Tibial nerve (tissue), 4 donors: ENCODE data around the gene HMCN2. TPM values are rescaled to one million over a fixed set of nuclear protein-coding genes. Genes with fewer than 3 reads are reported as not detected.

Source experiments
- DNase-seq, 2 donors: peaks; one replicate each; pipeline ENCODE4 v3.0.0-alpha.2; 2019; ENCODE audit warnings: low spot score in 2 of 2
- H3K27ac ChIP-seq, 4 donors: fragments of 200-600 bp; sonication (generic) in 3 of 4; one replicate each; pipeline ENCODE4 v1.5.1; 2017 to 2019; ENCODE audit warnings: mild to moderate bottlenecking in 1 of 4
- H3K27me3 ChIP-seq, 2 donors: fragments of 200-600 bp; sonication (generic) in 1 of 2; one replicate each; pipeline versions ENCODE4 v1.5.1 to v1.6.0; 2017 to 2019
- H3K36me3 ChIP-seq, 3 donors: fragments of 200-600 bp; sonication (generic); one replicate each; pipeline ENCODE4 v1.5.1; 2018 to 2019
- H3K4me1 ChIP-seq, 4 donors: fragments of 200-600 bp; sonication (generic) in 3 of 4; one replicate each; pipeline ENCODE4 v1.5.1; 2017 to 2019
- H3K4me3 ChIP-seq, 4 donors: fragments of 200-600 bp; sonication (generic) in 3 of 4; one replicate each; pipeline ENCODE4 v1.5.1; 2017 to 2019; ENCODE audit warnings: mild to moderate bottlenecking in 1 of 4, moderate library complexity in 1 of 4
- H3K9me3 ChIP-seq, 4 donors: fragments of 200-600 bp; sonication (generic) in 3 of 4; one replicate each; pipeline ENCODE4 v1.5.1; 2017 to 2019
- EP300 ChIP-seq, 2 donors: sonication (generic); formaldehyde crosslinking; IDR thresholded peaks; one replicate each; pipeline ENCODE4 v1.6.1; 2017; ENCODE audit warnings: antibody characterized with exemption in 2 of 2, mild to moderate bottlenecking in 1 of 2
- POLR2A ChIP-seq, 2 donors: fragments of 450-650 bp; IDR thresholded peaks; one replicate each; pipeline ENCODE4 v1.6.1; 2017; ENCODE audit warnings: antibody characterized with exemption in 2 of 2, mild to moderate bottlenecking in 2 of 2, moderate library complexity in 2 of 2
- WGBS, 2 donors: methylation state at CpG; one replicate each; pipeline ENCODE4 v1.1.5; 2018; 5-methylcytosine and 5-hydroxymethylcytosine counted together
- total RNA-seq, 4 donors: library from RNA; depleted of rRNA; stranded (reverse); fragments of >200 nt; gene quantifications; one replicate each; pipeline ENCODE4 v1.1.0, GENCODE V29; 2016
- TF ChIP-seq, protein P1 (sequence below), 5 experiments: fragments of 200-600 bp in 3 of 5; fragments of 450-650 bp in 2 of 5; sonication (generic) in 3 of 5; IDR thresholded peaks; one replicate each; pipeline ENCODE4 v1.5.1; 2016 to 2019; ENCODE audit warnings: antibody characterized with exemption in 5 of 5, mild to moderate bottlenecking in 3 of 5, moderate library complexity in 2 of 5

Gene HMCN2
- total RNA-seq, 4 donors from 2014 or later, result 0.90 to 53.7 (median 20.3) TPM

- Histone ChIP-seq H3K4me3 (no peak overlapping the region), H3K4me1 (no peaks in the 10 kb centered on the region), H3K9me3 (no peaks in the 10 kb centered on the region), H3K36me3 (peaks cover 0 to 36% (median 0%) of the 10 kb centered on the region in 3 donors), H3K27me3 (peaks cover 0 to 15% of the 10 kb centered on the region in 2 donors), H3K27ac (no peak overlapping the region)
- 61 to 76% methylated on average over 21 of the region's 21 CpGs for WGBS, 2 donors
- TF ChIP-seq POLR2A (IDR thresholded peaks at IDR 0.05) (no peak), EP300 (IDR thresholded peaks at IDR 0.05) (no peak)
- TF ChIP-seq, protein P1, sequence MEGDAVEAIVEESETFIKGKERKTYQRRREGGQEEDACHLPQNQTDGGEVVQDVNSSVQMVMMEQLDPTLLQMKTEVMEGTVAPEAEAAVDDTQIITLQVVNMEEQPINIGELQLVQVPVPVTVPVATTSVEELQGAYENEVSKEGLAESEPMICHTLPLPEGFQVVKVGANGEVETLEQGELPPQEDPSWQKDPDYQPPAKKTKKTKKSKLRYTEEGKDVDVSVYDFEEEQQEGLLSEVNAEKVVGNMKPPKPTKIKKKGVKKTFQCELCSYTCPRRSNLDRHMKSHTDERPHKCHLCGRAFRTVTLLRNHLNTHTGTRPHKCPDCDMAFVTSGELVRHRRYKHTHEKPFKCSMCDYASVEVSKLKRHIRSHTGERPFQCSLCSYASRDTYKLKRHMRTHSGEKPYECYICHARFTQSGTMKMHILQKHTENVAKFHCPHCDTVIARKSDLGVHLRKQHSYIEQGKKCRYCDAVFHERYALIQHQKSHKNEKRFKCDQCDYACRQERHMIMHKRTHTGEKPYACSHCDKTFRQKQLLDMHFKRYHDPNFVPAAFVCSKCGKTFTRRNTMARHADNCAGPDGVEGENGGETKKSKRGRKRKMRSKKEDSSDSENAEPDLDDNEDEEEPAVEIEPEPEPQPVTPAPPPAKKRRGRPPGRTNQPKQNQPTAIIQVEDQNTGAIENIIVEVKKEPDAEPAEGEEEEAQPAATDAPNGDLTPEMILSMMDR (IDR thresholded peaks at IDR 0.05), result no peak
- no peak for DNase-seq
Observed at GRCh38 chr9:130476151-130476730, 210.7 kb downstream of the HMCN2 start.

GRCh38 chr9:130477564-130477963 is 212.0 kb downstream of the HMCN2 start:
- DNase-seq, result no peak
- Histone ChIP-seq H3K4me1 (no peaks in the 10 kb centered on the region), H3K9me3 (no peaks in the 10 kb centered on the region), H3K36me3 (peaks cover 0 to 36% (median 0%) of the 10 kb centered on the region in 3 donors), H3K4me3 (no peak overlapping the region), H3K27me3 (peaks cover 0 to 6% of the 10 kb centered on the region in 2 donors), H3K27ac (no peak overlapping the region)
- TF ChIP-seq POLR2A (IDR thresholded peaks at IDR 0.05), result no peak
- TF ChIP-seq, protein P1 (IDR thresholded peaks at IDR 0.05), result no peak
- no peak for TF ChIP-seq EP300 (IDR thresholded peaks at IDR 0.05)
- WGBS, 2 donors, result 76 to 85% methylated on average over 11 of the region's 12 CpGs

GRCh38 chr9:130478152-130478551 is 212.6 kb downstream of the HMCN2 start:
- WGBS, 2 donors, result 84 to 85% methylated on average over 9 of the region's 9 CpGs
- DNase-seq, result no peak
- no peak overlapping the region for H3K27ac ChIP-seq
- TF ChIP-seq, protein P1 (IDR thresholded peaks at IDR 0.05), result no peak
- TF ChIP-seq EP300 (IDR thresholded peaks at IDR 0.05) (no peak), POLR2A (IDR thresholded peaks at IDR 0.05) (no peak)
- H3K9me3 ChIP-seq, result no peaks in the 10 kb centered on the region
- peaks cover 0 to 6% of the 10 kb centered on the region in 2 donors for H3K27me3 ChIP-seq
- H3K4me1 ChIP-seq, result no peaks in the 10 kb centered on the region
- H3K36me3 ChIP-seq, result peaks cover 0 to 36% (median 0%) of the 10 kb centered on the region in 3 donors
- H3K4me3 ChIP-seq, result no peak overlapping the region

DNA sequence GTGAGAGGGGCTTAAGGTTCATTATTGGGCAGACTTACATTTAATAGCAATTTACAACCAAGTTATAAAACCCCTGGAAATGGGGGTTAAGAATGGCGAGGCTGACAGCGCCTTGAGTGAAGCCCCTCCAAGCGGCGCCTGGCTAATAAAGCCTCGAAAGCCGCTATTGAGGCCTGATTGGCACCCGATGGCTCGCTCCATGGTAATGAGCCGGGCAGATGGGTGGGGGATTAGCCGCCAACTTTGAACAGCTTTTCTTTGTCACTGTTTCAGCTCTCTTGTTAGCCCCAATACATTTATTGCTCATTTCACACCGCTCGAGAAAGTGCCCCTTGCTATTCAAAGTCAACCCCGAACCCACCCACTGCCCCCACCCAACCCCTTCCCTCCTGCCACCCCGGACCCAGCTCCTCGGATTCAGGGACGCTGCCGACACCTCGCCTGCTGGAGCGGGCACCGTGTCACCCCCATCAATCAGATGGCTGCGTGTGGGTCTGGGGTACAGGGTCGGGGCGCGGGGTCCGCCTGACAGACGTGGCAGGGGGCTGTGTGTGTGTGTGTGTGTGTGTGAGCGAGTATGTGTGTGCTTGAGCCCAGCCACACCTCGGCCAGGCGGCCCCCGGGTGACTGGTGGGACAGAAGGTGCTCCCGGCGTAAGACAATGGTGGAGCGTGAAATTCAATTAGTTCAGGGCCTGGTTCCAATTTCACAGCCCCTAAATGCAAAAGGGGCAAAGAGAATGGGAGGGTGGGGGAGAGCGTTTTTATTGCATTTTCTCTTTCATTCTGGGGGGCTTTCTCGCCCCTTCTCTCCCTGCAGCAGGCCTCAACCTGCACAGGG is 213.4 kb downstream of the HMCN2 start:
- peaks cover 0 to 12% of the 10 kb centered on the region in 2 donors for H3K27me3 ChIP-seq
- DNase-seq, result no peak
- H3K4me3 ChIP-seq, result no peak overlapping the region
- H3K36me3 ChIP-seq, result peaks cover 0 to 36% (median 0%) of the 10 kb centered on the region in 3 donors
- no peaks in the 10 kb centered on the region for H3K9me3 ChIP-seq
- H3K4me1 ChIP-seq, result no peaks in the 10 kb centered on the region
- WGBS, 2 donors, result 66 to 77% methylated on average over 29 to 35 of the region's 35 CpGs
- TF ChIP-seq POLR2A (IDR thresholded peaks at IDR 0.05) (no peak), EP300 (IDR thresholded peaks at IDR 0.05) (no peak)
- TF ChIP-seq, protein P1 (IDR thresholded peaks at IDR 0.05), result no peak
- no peak overlapping the region for H3K27ac ChIP-seq

DNA sequence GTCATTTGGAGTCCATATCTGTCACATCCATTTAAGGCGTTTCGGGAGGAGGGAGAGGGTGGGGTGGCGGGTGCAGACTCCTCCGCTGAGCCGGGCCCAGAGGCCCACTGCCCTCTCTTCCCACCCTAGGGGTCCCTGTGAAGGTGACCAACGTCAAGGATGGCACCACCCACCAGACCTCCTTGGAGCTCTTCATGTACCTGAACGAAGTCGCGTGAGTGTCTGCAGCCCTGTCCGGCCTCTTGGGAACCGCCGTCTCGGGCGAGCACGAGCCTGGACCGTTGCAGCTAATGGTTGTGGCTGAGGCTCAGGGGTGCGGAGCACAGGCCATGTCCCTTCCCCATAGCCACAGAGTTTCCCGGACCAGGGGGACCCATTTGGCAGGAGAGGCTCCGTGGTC is 214.0 kb downstream of the HMCN2 start:
- Histone ChIP-seq H3K4me3 (no peak overlapping the region), H3K27ac (no peak overlapping the region), H3K27me3 (peaks cover 0 to 18% of the 10 kb centered on the region in 2 donors), H3K9me3 (no peaks in the 10 kb centered on the region), H3K36me3 (peaks cover 0 to 36% (median 0%) of the 10 kb centered on the region in 3 donors), H3K4me1 (no peaks in the 10 kb centered on the region)
- WGBS, 2 donors, result 85 to 87% methylated on average over 11 to 19 of the region's 19 CpGs
- DNase-seq, result no peak
- TF ChIP-seq, protein P1 (IDR thresholded peaks at IDR 0.05), result no peak
- no peak for TF ChIP-seq EP300 (IDR thresholded peaks at IDR 0.05)
- no peak for TF ChIP-seq POLR2A (IDR thresholded peaks at IDR 0.05)
